IgD-negative memory B cell (primary cell): ENCODE measurements around the gene SELENOS. TPM values are rescaled to one million over a fixed set of nuclear protein-coding genes. Genes with fewer than 3 reads are reported as not detected.

Source experiments
- H3K27ac Mint-ChIP-seq, 3 donors: one replicate each; pipeline ENCODE4 v1.8.0; 2020 to 2022; ENCODE audit warnings: mild to moderate bottlenecking in 3 of 3, mixed read lengths in 3 of 3, moderate library complexity in 1 of 3
- H3K27me3 Mint-ChIP-seq: one replicate; pipeline ENCODE4 v1.8.0; 2021; ENCODE audit warnings: mixed read lengths
- H3K36me3 Mint-ChIP-seq: one replicate; pipeline ENCODE4 v1.8.0; 2020; ENCODE audit warnings: mild to moderate bottlenecking, mixed read lengths
- H3K4me1 Mint-ChIP-seq, 3 donors: one replicate each; pipeline ENCODE4 v1.8.0; 2020 to 2022; ENCODE audit warnings: mixed read lengths in 3 of 3, mild to moderate bottlenecking in 1 of 3
- H3K4me3 Mint-ChIP-seq, 4 donors: one replicate each; pipeline ENCODE4 v1.8.0; 2020 to 2022; ENCODE audit warnings: mild to moderate bottlenecking in 4 of 4, mixed read lengths in 4 of 4, moderate library complexity in 3 of 4
- H3K9me3 Mint-ChIP-seq, 3 donors: one replicate each; pipeline ENCODE4 v1.8.0; 2020 to 2021; ENCODE audit warnings: mixed read lengths in 3 of 3, mild to moderate bottlenecking in 1 of 3
- polyA plus RNA-seq: library from polyadenylated mRNA; unstranded; fragments of 300-500 nt; fragmentation: Illumina TruSeq; gene quantifications from one replicate; pipeline ENCODE4 v1.2.3, GENCODE V29; 2021

Gene SELENOS
- polyA plus RNA-seq, 1 donor from 2014 or later, result 55.2 TPM

DNA sequence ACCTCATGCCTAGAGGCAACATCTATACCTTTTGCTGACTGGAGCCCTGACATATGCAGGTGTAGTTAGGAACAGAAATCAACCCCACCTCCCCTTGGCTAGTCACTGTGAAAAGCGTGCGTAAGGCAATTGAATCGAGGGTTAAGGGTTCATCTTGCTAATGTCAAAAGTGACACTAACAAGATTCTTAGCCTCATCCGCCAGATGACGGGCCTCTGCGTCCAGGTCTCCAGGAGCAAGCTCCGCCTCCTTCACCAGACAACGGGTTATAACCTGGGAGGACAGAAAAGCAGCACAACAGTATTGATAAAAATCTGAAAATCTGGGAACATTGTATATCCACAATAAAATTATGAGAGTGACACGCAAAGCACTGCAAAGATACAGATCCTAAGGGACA, 4.7 kb downstream of the SELENOS start:
- Mint-ChIP-seq H3K27me3 (no peaks in the 10 kb centered on the region), H3K4me1 (peaks cover 5 to 9% (median 7%) of the 10 kb centered on the region in 3 donors), H3K36me3 (peaks cover 5% of the 10 kb centered on the region), H3K27ac (no peak overlapping the region), H3K9me3 (no peaks in the 10 kb centered on the region), H3K4me3 (no peak overlapping the region)

DNA sequence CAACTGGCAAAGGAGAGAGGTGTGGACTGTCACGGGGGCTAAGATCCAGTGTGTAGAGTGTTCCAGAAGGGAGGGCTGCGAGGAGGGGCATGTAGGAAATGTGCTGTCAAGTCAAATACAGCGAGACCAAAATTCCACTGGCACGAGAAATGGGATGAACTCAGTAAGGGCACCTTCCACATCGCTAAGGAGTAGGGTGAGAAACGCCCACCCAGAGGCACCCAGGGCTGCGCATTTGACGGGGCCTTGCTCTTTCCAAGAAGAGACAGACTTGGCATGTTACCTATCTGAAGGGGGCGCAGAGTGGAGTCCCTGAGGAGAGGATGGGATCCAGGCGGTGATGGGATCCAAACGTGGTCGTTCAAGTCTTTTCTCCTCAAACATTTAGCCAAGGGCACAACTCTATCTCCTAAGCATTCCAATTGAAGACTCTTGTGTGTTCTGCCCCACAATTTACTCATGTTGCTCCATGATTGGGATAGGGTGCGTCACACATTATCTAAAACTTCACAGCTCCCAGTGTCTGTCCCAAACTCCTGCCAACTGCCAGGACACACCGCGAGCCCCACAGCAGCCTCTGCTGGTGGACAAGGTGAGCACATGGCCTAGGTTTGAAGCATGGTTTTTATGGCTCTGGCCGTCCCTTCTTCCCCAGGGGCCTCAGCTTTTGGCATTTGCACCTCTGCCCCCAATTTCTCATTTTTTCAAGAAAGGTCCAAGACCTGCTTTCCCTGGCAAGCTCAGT, 7.6 kb downstream of the SELENOS start:
- Mint-ChIP-seq H3K4me1 (no peaks in the 10 kb centered on the region), H3K4me3 (no peak overlapping the region), H3K27me3 (no peaks in the 10 kb centered on the region), H3K9me3 (no peaks in the 10 kb centered on the region), H3K36me3 (peaks cover 4% of the 10 kb centered on the region), H3K27ac (peak overlapping the region in 1 of 3 donors; percentile 28)

DNA sequence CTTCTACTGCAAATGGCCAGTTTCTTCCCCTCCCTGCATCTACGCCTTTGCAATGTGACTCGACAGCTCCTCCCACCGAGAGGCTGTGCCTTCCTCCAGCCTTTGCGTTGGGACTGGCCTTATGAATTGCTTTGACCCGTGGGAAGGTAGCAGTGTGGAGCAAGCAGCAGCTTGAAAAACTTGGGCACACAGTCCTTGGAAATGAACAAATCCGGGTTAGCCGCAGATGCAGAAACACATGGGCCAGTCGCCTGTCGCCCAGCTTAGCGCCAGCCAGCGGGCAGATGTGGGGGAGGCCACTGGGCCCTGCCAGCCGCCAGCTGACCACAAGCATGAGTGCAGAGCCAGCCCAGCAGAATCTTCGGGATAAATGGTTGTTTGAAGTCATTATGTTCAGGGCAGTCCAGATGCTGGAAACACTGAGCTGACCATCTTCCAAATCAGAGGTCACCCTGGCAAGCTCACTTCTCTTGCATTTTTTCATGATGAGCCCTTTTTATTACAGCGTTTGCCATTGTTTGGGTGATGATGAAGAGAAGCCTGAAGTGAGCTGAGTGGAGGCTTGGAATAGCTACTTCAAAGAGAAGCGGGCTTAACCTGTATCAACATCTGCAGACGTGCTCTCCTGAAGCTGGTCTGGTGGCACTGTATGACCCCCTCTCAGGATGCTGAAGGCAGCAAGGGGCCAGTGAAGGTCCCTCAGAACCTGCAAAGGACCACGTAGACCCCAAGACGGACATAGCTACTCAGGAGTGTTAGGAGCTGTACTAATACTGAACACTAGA, 9.8 kb downstream of the SELENOS start:
- Mint-ChIP-seq H3K27ac (peak overlapping the region in 1 of 3 donors; percentile 32), H3K9me3 (no peaks in the 10 kb centered on the region), H3K4me3 (peak overlapping the region in 2 of 4 donors; percentile 0 to 26), H3K27me3 (peaks cover 1% of the 10 kb centered on the region), H3K36me3 (peaks cover 4% of the 10 kb centered on the region), H3K4me1 (peaks cover 0 to 2% (median 0%) of the 10 kb centered on the region in 3 donors)

DNA sequence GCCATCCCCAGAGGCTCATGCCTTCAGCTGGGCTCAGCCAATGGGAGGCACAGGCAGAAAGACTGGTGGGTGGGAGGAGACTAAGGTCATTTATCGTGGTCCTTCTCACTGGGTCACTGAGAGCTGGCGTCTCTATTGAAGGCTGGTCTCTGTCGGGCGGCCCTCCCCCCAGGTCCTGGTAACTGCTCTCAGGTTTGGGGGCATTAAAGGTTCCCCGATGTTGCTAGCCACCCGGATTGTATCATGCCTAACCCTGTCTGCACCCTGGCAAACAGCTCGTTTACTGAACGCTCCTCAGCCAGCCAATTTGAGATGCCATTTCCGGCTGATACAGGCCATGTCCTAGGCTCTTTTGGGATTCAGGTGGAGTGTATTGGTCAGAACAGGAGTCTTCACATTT, 10.5 kb downstream of the SELENOS start:
- Mint-ChIP-seq H3K27me3 (peaks cover 3% of the 10 kb centered on the region), H3K36me3 (peaks cover 4% of the 10 kb centered on the region), H3K9me3 (no peaks in the 10 kb centered on the region), H3K27ac (peak overlapping the region in 1 of 3 donors; percentile 13), H3K4me3 (no peak overlapping the region), H3K4me1 (peaks cover 0 to 2% (median 0%) of the 10 kb centered on the region in 3 donors)

DNA sequence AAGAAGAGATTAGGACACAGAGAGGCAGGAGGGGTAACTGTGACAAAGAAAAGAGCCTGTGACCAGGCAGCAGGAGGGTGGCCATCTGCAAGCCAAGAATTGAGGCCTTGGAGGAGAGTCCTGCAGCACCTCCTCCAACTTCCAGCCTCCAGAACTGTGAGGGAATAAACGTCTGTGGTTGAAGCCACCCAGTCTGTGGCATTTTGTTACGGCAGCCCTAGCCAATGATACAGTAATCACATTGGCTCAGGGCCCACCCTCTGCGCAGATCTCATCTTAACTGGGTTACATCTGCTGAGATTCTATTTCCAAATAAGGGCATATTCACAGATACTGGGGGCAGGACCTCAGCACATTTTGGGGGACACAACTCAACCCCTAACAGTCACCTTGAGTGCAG, 11.3 kb downstream of the SELENOS start:
- H3K9me3 Mint-ChIP-seq, result no peaks in the 10 kb centered on the region
- peaks cover 0 to 2% (median 0%) of the 10 kb centered on the region in 3 donors for H3K4me1 Mint-ChIP-seq
- H3K27me3 Mint-ChIP-seq, result peaks cover 3% of the 10 kb centered on the region
- no peak overlapping the region for H3K4me3 Mint-ChIP-seq
- peaks cover 4% of the 10 kb centered on the region for H3K36me3 Mint-ChIP-seq
- peak overlapping the region in 2 of 3 donors; percentile 13 to 18 for H3K27ac Mint-ChIP-seq

DNA sequence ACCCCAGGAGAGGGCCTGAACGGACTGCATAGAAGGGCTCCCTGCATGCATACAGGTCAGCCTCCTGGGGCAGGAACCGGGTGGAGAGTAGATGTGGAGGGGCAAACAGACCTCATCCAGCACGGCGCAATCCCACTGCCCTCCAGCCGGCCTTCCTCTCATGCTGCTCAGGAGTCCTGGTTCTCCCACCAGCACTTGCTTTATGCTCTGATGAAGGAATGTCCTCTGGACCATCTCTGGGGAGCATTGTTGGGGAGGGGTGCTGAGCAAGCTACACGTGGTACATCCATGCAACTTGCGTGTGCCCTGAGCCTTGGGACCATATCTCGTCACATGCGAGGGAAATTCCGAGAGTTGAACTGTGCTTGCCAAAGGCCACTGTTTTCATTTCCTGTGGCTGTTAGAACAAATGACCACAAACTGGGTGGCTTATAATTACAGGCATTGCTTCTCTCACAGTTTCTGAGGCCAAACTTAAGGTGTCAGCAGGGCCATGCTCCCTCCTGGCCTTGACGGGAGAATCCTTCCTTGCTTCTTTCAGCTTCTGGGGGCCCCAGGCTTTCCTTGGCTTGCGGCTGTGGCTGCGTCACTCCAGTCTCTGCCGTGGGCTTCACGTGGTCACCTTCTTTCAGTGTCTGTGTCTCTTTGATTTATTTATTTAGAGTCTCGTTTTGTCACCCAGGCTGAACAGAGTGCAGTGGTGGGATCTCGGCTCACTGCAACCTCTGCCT, 12.2 kb downstream of the SELENOS start:
- peaks cover 0 to 2% (median 0%) of the 10 kb centered on the region in 3 donors for H3K4me1 Mint-ChIP-seq
- H3K9me3 Mint-ChIP-seq, result no peaks in the 10 kb centered on the region
- no peak overlapping the region for H3K27ac Mint-ChIP-seq
- no peak overlapping the region for H3K4me3 Mint-ChIP-seq
- H3K27me3 Mint-ChIP-seq, result peaks cover 3% of the 10 kb centered on the region
- H3K36me3 Mint-ChIP-seq, result peaks cover 2% of the 10 kb centered on the region

DNA sequence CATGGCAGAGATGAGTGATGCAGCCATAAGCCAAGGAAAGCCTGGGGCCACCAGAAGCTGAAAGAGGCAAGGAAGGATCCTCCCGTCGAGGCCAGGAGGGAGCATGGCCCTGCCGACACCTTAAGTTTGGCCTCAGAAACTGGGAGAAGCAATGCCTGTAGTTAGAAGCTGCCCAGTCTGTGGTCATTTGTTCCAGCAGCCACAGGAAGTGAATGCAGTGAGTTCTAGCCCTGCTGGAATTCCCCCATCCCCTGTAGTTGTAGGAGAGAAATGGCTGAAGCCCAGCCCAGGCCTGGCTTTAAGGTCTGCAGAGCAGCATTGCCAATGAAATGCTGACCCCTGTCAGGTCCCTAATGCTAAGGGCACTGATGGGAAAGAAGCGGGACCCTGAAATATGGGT, 13.3 kb downstream of the SELENOS start:
- H3K36me3 Mint-ChIP-seq, result peaks cover 2% of the 10 kb centered on the region
- H3K4me3 Mint-ChIP-seq, result no peak overlapping the region
- peaks cover 0 to 2% (median 0%) of the 10 kb centered on the region in 3 donors for H3K4me1 Mint-ChIP-seq
- H3K9me3 Mint-ChIP-seq, result no peaks in the 10 kb centered on the region
- no peak overlapping the region for H3K27ac Mint-ChIP-seq
- H3K27me3 Mint-ChIP-seq, result peaks cover 3% of the 10 kb centered on the region

DNA sequence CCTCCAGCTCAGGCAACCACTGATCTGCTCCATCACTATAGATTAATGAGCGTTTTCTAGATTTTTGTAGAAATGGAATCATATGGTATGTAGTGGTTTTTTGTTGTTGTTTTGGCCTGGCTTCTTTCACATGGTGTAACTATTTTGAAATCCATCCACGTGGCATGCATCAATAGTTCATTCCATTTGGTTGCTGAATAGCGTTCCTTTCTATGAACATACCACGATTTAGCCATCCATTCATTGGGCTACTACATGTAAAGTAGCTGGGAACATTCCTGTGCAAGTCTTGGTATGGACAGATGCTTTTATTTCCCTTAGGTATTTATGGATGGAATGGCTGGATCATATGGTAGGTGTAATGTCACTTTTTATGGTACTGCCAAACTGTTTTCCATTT, 14.7 kb downstream of the SELENOS start:
- Mint-ChIP-seq H3K9me3 (no peaks in the 10 kb centered on the region), H3K4me3 (no peak overlapping the region), H3K27me3 (peaks cover 3% of the 10 kb centered on the region), H3K4me1 (peaks cover 0 to 6% (median 4%) of the 10 kb centered on the region in 3 donors), H3K27ac (no peak overlapping the region), H3K36me3 (peaks cover 2% of the 10 kb centered on the region)

DNA sequence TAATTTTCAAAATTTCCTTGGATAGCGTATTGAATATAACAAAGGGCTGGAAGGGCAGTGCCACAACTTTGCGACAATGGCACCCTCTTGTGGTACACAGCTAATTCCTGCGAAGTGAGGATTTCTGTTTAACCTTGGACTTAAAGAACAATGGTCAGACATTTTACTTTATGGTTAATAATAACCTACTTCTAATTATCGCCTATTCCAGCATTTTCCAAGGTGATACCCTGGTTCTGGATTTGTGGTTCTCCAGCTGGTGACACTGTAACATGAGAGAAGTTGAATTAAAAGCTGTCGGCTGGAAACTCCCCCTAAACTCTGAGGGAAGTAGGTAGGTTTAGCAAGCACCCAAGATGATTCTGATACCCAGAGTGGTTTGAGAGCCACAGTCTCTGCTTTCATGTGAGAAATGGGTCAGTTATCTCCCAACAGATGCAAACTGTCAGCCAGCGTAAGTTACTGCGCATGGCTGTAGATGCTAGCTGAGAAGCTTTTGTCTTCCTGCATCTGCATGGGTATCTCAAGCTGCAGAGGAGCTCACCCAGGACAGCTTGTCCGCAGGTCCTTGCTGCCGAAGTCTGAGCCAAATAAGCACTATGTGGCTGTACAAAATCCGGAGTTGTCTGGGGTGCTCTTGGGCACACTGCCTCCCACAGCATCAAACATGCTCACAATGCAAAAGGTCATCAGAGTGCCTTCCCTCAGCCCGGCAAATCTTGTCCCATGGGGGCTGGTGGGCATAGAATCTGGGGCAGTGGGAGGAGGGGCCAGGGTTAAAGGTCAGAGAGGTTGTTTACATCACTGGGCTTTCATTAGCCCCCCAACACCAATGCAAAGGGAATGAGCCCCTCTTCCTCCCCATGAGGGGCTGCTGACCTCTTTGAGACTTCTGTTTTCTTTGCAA, 18.8 kb downstream of the SELENOS start:
- Mint-ChIP-seq H3K27me3 (peaks cover 3% of the 10 kb centered on the region), H3K9me3 (no peaks in the 10 kb centered on the region)

DNA sequence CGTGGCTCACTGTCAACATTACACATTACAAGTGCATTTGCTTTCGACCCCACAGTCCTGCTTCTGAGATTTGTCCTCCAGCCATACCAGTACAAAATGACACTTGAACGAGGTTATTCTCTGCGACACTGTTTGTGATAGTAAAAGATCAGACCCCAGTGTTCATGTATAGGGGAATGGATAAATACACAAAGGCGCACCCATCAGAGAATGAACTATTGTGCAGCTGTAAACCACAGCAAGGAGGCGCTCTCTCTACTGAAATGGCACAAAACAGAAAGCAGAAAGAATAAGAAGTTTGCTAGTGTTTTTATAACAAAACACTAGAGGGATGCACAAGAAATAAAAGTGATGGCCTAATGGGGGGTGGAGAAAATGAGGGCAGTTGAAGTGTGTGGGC, 20.5 kb downstream of the SELENOS start:
- peaks cover 8 to 14% (median 13%) of the 10 kb centered on the region in 3 donors for H3K4me1 Mint-ChIP-seq
- H3K4me3 Mint-ChIP-seq, result no peak overlapping the region
- no peaks in the 10 kb centered on the region for H3K27me3 Mint-ChIP-seq
- H3K27ac Mint-ChIP-seq, result no peak overlapping the region
- no peaks in the 10 kb centered on the region for H3K36me3 Mint-ChIP-seq
- no peaks in the 10 kb centered on the region for H3K9me3 Mint-ChIP-seq

More for the DNA sequence above, 18.8 kb downstream of the SELENOS start:
- peak overlapping the region in 1 of 3 donors; percentile 46 for H3K27ac Mint-ChIP-seq
- H3K36me3 Mint-ChIP-seq, result no peaks in the 10 kb centered on the region
- peak overlapping the region in 1 of 4 donors; percentile 41 for H3K4me3 Mint-ChIP-seq
- peaks cover 1 to 7% (median 4%) of the 10 kb centered on the region in 3 donors for H3K4me1 Mint-ChIP-seq

DNA sequence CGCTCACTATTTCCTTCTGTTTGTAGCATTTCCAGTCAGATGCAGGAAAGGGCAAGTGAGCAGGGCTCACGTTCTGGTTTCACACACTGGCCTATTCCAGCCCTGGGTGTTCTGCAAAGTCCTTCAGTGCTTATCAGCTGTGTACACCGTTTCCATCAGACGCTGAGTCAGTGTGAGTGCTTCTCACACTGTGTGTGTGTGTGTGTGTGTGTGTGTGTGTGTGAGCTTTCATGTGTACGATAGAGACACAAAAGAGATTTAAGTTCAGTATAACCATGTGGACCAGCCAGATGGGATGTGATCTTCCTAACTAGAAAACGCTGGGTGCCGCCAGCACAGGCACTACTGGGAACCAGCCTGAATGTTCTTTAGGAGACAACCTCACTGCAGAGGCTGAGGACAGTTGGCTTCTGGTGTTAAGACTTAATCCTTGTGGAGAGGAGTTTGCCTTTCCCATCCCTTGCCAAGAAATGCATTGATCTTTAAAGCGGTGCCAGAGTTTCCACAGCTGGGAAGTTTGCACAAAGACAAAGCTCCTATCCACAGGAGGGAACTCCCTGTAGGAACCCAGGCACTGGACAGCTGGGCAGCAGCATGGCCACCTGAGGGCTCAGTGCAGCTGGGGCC, 21.6 kb downstream of the SELENOS start:
- no peaks in the 10 kb centered on the region for H3K9me3 Mint-ChIP-seq
- no peaks in the 10 kb centered on the region for H3K27me3 Mint-ChIP-seq
- H3K4me3 Mint-ChIP-seq, result peak overlapping the region in 1 of 4 donors; percentile 17
- H3K4me1 Mint-ChIP-seq, result peaks cover 8 to 14% (median 13%) of the 10 kb centered on the region in 3 donors
- H3K36me3 Mint-ChIP-seq, result no peaks in the 10 kb centered on the region
- no peak overlapping the region for H3K27ac Mint-ChIP-seq

DNA sequence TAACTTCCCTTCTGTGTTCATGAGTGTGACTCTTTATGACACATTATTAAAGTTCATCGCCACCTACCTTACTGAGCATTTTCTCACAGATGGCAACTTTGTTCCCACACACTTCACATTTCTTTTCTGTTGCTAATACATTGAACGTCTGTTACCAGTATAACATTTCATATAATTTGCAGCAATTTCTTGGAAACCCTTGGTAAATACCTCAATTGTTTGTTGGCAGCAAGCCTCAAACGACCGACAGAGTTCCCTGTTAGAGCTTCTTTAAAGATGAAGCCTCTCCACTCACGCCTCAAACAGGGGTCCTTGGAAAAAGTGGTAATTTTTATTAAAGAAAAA, 22.3 kb downstream of the SELENOS start:
- peak overlapping the region in 1 of 3 donors; percentile 21 for H3K27ac Mint-ChIP-seq
- H3K4me3 Mint-ChIP-seq, result peak overlapping the region in 1 of 4 donors; percentile 43
- H3K27me3 Mint-ChIP-seq, result no peaks in the 10 kb centered on the region
- no peaks in the 10 kb centered on the region for H3K9me3 Mint-ChIP-seq
- peaks cover 15 to 21% (median 21%) of the 10 kb centered on the region in 3 donors for H3K4me1 Mint-ChIP-seq
- no peaks in the 10 kb centered on the region for H3K36me3 Mint-ChIP-seq

DNA sequence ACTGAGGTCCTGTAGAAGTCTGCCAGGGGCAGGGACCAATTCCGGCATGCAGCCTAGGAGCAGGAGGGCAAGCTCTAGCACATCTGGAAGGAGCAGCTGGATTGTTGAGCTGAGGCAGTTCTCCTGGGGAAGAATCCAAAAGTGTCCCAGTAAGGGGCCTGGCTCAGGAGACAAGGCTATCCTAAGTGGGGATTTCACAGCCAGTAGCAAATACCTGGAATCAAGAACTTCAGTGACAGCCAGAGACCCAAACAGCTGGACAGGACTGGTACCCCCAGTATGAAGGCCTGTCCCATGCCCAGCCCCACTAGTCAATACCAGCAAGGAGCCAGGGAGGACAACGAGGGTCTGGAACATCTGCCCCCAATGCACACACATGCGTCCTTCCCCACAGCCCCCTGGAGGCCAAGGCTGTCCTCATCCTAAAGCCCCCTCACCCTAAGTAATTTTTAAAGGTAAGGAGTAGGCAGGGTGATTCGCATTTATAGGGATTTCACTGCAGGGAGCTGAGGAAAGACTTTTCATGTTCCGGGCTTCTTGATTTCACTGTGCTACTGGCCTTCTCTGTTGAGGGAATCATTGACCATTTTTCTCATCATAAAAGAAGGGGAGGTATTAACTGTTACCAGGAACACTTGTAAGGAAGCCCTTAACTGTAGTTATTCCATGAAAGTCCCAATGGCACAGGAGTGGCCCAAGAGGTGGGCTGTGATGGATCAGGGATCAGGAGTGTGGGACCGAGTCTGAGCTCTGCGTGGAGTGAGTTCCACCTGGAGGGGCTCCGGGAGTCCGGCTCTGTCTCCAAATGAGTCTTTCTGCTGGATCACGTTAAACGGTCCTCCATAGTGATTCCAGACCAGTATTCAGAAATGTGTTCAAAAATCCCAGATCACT, 22.9 kb downstream of the SELENOS start:
- no peaks in the 10 kb centered on the region for H3K36me3 Mint-ChIP-seq
- peaks cover 19 to 25% (median 24%) of the 10 kb centered on the region in 3 donors for H3K4me1 Mint-ChIP-seq
- H3K27ac Mint-ChIP-seq, result peak overlapping the region in 2 of 3 donors; percentile 73 to 94
- peak overlapping the region in 2 of 4 donors; percentile 6 to 43 for H3K4me3 Mint-ChIP-seq
- H3K9me3 Mint-ChIP-seq, result no peaks in the 10 kb centered on the region
- no peaks in the 10 kb centered on the region for H3K27me3 Mint-ChIP-seq
